Liver (tissue), 9 donors: ENCODE results near the gene TUBA8. TPM values are rescaled to one million over a fixed set of nuclear protein-coding genes. Genes with fewer than 3 reads are reported as not detected.

Experiments used
- DNase-seq: peaks from one replicate; pipeline ENCODE4 v3.0.0-alpha.2; 2017; ENCODE audit warnings: low spot score
- H3K27ac ChIP-seq, 2 donors: one replicate each; pipeline ENCODE4 v1.7.0; 2013; ENCODE audit warnings: inconsistent platforms in 2 of 2, low read length in 2 of 2, control low read depth in 1 of 2, low read depth in 1 of 2, mild to moderate bottlenecking in 1 of 2
- H3K27me3 ChIP-seq, 4 donors: one replicate each; pipeline versions ENCODE4 v1.6.1 to v1.7.0; 2013; ENCODE audit warnings: low read length in 3 of 4, inconsistent platforms in 1 of 4, mild to moderate bottlenecking in 1 of 4, moderate library complexity in 1 of 4; ENCODE audit not compliant: control insufficient read depth in 4 of 4, insufficient read depth in 4 of 4
- H3K36me3 ChIP-seq, 4 donors: one replicate each; pipeline versions ENCODE4 v1.6.1 to v1.7.0; 2013; ENCODE audit warnings: low read length in 3 of 4, mild to moderate bottlenecking in 3 of 4, low read depth in 1 of 4, moderate library complexity in 1 of 4; ENCODE audit not compliant: control insufficient read depth in 4 of 4, insufficient read depth in 3 of 4
- H3K4me1 ChIP-seq, 4 donors: one replicate each; pipeline versions ENCODE4 v1.6.1 to v1.7.0; 2013; ENCODE audit warnings: low read length in 3 of 4, mild to moderate bottlenecking in 3 of 4, moderate library complexity in 1 of 4; ENCODE audit not compliant: control insufficient read depth in 4 of 4, insufficient read depth in 4 of 4
- H3K4me3 ChIP-seq, 3 donors: one replicate each; pipeline versions ENCODE4 v1.6.1 to v1.7.0; 2013; ENCODE audit warnings: low read length in 3 of 3, control low read depth in 1 of 3, low read depth in 1 of 3, mild to moderate bottlenecking in 1 of 3
- H3K9ac ChIP-seq, 2 donors: one replicate each; pipeline ENCODE4 v1.7.0; 2013; ENCODE audit warnings: low read length in 2 of 2, mild to moderate bottlenecking in 2 of 2, moderate library complexity in 2 of 2, control low read depth in 1 of 2, low read depth in 1 of 2
- H3K9me3 ChIP-seq, 4 donors: one replicate each; pipeline versions ENCODE4 v1.6.1 to v1.7.0; 2013; ENCODE audit warnings: low read length in 3 of 4; ENCODE audit not compliant: control insufficient read depth in 4 of 4
- FOXA1 ChIP-seq: IDR thresholded peaks from 2 replicates; pipeline ENCODE4 v1.6.1; 2016; ENCODE audit warnings: antibody characterized with exemption
- FOXA2 ChIP-seq: IDR thresholded peaks from 2 replicates; pipeline ENCODE4 v1.6.1; 2016; ENCODE audit warnings: antibody characterized with exemption
- GABPA ChIP-seq, 2 donors: IDR thresholded peaks in 1 of 2; conservative IDR thresholded peaks in 1 of 2; 2 replicates each; pipeline ENCODE4 v1.6.1; 2016; ENCODE audit warnings: antibody characterized with exemption in 2 of 2, mild to moderate bottlenecking in 1 of 2, moderate library complexity in 1 of 2
- HNF4A ChIP-seq, 2 donors: conservative IDR thresholded peaks; 2 replicates each; pipeline ENCODE4 v1.6.1; 2016; ENCODE audit warnings: antibody characterized with exemption in 2 of 2, mild to moderate bottlenecking in 2 of 2
- HNF4G ChIP-seq: IDR thresholded peaks from 2 replicates; pipeline ENCODE4 v1.6.1; 2016; ENCODE audit warnings: antibody characterized with exemption
- JUND ChIP-seq, 2 donors: IDR thresholded peaks; 2 replicates each; pipeline ENCODE4 v1.6.1; 2016; ENCODE audit warnings: antibody characterized with exemption in 2 of 2
- NR2F2 ChIP-seq: IDR thresholded peaks from 2 replicates; pipeline ENCODE4 v1.6.1; 2016; ENCODE audit warnings: antibody characterized with exemption
- RAD21 ChIP-seq, 2 donors: IDR thresholded peaks; 2 replicates each; pipeline ENCODE4 v1.6.1; 2016; ENCODE audit warnings: antibody characterized with exemption in 2 of 2, mild to moderate bottlenecking in 2 of 2
- RXRA ChIP-seq, 2 donors: IDR thresholded peaks; 2 replicates each; pipeline ENCODE4 v1.6.1; 2017 to 2018; ENCODE audit warnings: antibody characterized with exemption in 2 of 2, mild to moderate bottlenecking in 1 of 2
- SP1 ChIP-seq: IDR thresholded peaks from 2 replicates; pipeline ENCODE4 v1.6.1; 2018; ENCODE audit warnings: antibody characterized with exemption, mild to moderate bottlenecking
- TAF1 ChIP-seq: conservative IDR thresholded peaks from 2 replicates; pipeline ENCODE4 v1.6.1; 2016; ENCODE audit warnings: antibody characterized with exemption, mild to moderate bottlenecking
- YY1 ChIP-seq: IDR thresholded peaks from 2 replicates; pipeline ENCODE4 v1.6.1; 2016; ENCODE audit warnings: antibody characterized with exemption, mild to moderate bottlenecking
- whole genome bisulfite sequencing: extraction: QIAGEN DNeasy Blood & Tissue Kit; methylation state at CpG from one replicate; pipeline ENCODE4 v1.1.7; 2013; 5-methylcytosine and 5-hydroxymethylcytosine counted together
- polyA plus RNA-seq, 2 donors: library from polyadenylated mRNA; stranded (reverse) in 1 of 2; unstranded in 1 of 2; fragments of 200-250 nt in 1 of 2; fragments of >200 nt in 1 of 2; fragmentation: Nextera tagmentation in 1 of 2; extraction: Ambion mirVana in 1 of 2; gene quantifications; one replicate each; pipeline versions ENCODE4 v1.2.1 to v1.2.3, GENCODE V29; 2013 to 2015
- total RNA-seq, 2 donors: library from RNA; depleted of rRNA; stranded (reverse); fragments of >200 nt; gene quantifications; one replicate each; pipeline ENCODE4 v1.2.3, GENCODE V29; 2014
- TF ChIP-seq, protein P1 (sequence below): IDR thresholded peaks from 2 replicates; pipeline ENCODE4 v1.6.1; 2016; ENCODE audit warnings: antibody characterized with exemption
- TF ChIP-seq, protein P2 (sequence below): IDR thresholded peaks from 2 replicates; pipeline ENCODE4 v1.6.1; 2016; ENCODE audit warnings: antibody characterized with exemption, mild to moderate bottlenecking
- TF ChIP-seq, protein P3 (sequence below): IDR thresholded peaks from 2 replicates; pipeline ENCODE4 v1.6.1; 2016; ENCODE audit warnings: antibody characterized with exemption
- TF ChIP-seq, protein P4 (sequence below): fragments of 150-350 bp; IDR thresholded peaks from 2 replicates; pipeline ENCODE4 v1.5.1; 2017; ENCODE audit warnings: improper control_type of control experiment, low read depth, low read length; ENCODE audit not compliant: missing input control
- TF ChIP-seq, protein P5 (sequence below): IDR thresholded peaks from 2 replicates; pipeline ENCODE4 v1.6.1; 2016; ENCODE audit warnings: antibody characterized with exemption
- donor health status: healthy.
- donor health status: healthy.
- donor health status: healthy.
- donor health status: healthy.
- donor health status: healthy.

The TUBA8 gene
- total and polyA plus RNA-seq, 4 donors, result 0.82 to 3.1 (median 1.9) TPM

DNA sequence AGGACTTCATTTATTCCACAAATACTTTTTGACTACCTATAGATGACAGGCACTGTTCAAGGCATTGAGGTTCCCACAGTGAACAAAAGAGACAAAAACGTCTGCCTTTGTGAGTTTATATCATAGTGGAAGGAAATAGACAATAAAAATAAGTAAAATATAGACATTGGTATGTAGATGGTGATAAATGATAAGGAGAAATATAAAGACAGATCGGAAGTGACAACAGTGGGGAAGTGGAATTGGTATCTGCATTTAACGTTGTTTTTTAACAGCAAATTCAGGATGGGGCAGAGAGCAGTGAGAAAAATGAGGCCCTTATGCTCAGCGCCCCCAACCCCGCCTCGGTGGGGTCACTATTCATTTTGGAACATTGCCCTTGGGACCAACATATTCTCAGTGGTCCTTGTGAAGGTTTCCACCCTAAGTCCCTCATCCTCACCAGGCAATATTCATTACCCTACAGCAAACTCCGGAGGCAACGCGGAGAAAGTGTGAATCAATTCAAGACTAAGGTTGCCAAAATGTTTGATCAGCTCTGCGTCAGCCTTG lies 33.4 kb upstream of the TUBA8 start:
- peak overlapping the region; percentile 75 to 87 for H3K27ac ChIP-seq
- H3K9ac ChIP-seq, result peak overlapping the region; percentile 93 to 97
- peaks cover 3 to 13% (median 9%) of the 10 kb centered on the region in 4 donors for H3K36me3 ChIP-seq
- TF ChIP-seq, protein P1, sequence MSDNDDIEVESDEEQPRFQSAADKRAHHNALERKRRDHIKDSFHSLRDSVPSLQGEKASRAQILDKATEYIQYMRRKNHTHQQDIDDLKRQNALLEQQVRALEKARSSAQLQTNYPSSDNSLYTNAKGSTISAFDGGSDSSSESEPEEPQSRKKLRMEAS, result no peak
- TF ChIP-seq GABPA (IDR thresholded peaks at IDR 0.05 in 1 of 2, conservative IDR thresholded peaks at IDR 0.05 in 1 of 2), result no peak
- no peak for TF ChIP-seq YY1
- TF ChIP-seq RAD21 (IDR thresholded peaks at IDR 0.05), result no peak
- TF ChIP-seq RXRA (IDR thresholded peaks at IDR 0.05), result no peak
- TF ChIP-seq, protein P2, sequence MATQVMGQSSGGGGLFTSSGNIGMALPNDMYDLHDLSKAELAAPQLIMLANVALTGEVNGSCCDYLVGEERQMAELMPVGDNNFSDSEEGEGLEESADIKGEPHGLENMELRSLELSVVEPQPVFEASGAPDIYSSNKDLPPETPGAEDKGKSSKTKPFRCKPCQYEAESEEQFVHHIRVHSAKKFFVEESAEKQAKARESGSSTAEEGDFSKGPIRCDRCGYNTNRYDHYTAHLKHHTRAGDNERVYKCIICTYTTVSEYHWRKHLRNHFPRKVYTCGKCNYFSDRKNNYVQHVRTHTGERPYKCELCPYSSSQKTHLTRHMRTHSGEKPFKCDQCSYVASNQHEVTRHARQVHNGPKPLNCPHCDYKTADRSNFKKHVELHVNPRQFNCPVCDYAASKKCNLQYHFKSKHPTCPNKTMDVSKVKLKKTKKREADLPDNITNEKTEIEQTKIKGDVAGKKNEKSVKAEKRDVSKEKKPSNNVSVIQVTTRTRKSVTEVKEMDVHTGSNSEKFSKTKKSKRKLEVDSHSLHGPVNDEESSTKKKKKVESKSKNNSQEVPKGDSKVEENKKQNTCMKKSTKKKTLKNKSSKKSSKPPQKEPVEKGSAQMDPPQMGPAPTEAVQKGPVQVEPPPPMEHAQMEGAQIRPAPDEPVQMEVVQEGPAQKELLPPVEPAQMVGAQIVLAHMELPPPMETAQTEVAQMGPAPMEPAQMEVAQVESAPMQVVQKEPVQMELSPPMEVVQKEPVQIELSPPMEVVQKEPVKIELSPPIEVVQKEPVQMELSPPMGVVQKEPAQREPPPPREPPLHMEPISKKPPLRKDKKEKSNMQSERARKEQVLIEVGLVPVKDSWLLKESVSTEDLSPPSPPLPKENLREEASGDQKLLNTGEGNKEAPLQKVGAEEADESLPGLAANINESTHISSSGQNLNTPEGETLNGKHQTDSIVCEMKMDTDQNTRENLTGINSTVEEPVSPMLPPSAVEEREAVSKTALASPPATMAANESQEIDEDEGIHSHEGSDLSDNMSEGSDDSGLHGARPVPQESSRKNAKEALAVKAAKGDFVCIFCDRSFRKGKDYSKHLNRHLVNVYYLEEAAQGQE, result no peak
- no peaks in the 10 kb centered on the region for H3K27me3 ChIP-seq
- H3K4me1 ChIP-seq, result peaks cover 4 to 26% (median 23%) of the 10 kb centered on the region in 4 donors
- peak overlapping the region; percentile 77 to 94 (median 88) for H3K4me3 ChIP-seq
- DNase-seq, result no peak
- no peaks in the 10 kb centered on the region for H3K9me3 ChIP-seq
- WGBS, result 4% methylated on average over 10 of the region's 10 CpGs

DNA sequence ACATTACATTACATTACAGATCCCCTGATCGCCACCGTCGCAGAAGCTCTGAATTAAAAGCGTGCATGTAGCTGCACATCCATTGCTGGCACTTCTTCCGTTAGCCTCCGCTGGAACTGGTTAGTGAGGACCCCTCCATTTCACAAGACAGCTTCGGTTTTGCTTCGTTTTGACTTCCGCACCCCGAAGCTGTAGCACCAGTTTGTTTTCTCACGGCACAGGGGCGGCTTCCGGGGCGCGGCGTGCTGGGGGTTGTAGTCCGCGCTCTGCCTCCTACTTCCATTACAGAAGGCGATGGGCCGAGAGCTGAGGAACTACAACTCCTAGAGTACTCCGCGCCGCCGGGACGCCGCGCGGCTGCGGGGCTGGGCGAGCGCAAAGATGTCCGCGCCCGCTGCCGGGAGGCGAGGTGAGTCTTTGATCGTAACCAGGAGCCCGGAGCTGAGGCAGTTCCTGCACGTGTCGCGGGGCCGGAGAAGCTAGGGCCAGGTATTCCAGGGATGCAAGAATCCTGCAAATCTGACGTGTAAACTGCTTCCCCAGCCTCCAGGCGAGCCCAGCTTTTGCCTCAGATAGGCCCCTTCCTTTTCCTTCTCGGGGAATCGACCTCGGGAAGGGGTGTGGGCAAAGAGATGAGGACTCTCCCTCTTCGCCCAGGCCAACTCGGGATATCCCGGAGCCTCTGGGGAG lies 32.8 kb upstream of the TUBA8 start, which contains the start of gene PEX26:
PEX26 (plus strand) TSS at position 352 of the 690 bp plus-strand sequence. CDS start 387 bp downstream, outside the sequence.
- under 1% methylated on average over 50 of the region's 50 CpGs for WGBS
- no peaks in the 10 kb centered on the region for H3K27me3 ChIP-seq
- peak within 1 kb of the TSS; percentile 75 to 87 for H3K27ac ChIP-seq
- peak within 1 kb of the TSS; percentile 97 for H3K9ac ChIP-seq
- H3K4me3 ChIP-seq, result peak within 1 kb of the TSS; percentile 77 to 94 (median 88)
- H3K36me3 ChIP-seq, result peaks cover 3 to 14% (median 11%) of the 10 kb centered on the region in 4 donors
- TF ChIP-seq, protein P3, sequence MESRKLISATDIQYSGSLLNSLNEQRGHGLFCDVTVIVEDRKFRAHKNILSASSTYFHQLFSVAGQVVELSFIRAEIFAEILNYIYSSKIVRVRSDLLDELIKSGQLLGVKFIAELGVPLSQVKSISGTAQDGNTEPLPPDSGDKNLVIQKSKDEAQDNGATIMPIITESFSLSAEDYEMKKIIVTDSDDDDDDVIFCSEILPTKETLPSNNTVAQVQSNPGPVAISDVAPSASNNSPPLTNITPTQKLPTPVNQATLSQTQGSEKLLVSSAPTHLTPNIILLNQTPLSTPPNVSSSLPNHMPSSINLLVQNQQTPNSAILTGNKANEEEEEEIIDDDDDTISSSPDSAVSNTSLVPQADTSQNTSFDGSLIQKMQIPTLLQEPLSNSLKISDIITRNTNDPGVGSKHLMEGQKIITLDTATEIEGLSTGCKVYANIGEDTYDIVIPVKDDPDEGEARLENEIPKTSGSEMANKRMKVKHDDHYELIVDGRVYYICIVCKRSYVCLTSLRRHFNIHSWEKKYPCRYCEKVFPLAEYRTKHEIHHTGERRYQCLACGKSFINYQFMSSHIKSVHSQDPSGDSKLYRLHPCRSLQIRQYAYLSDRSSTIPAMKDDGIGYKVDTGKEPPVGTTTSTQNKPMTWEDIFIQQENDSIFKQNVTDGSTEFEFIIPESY, result peak; percentile 55
- peak; percentile 97 for TF ChIP-seq YY1
- no peak for TF ChIP-seq JUND (IDR thresholded peaks at IDR 0.05)
- TF ChIP-seq RXRA (IDR thresholded peaks at IDR 0.05), result peak in 1 of 2 donors; percentile 9
- TF ChIP-seq GABPA (IDR thresholded peaks at IDR 0.05 in 1 of 2, conservative IDR thresholded peaks at IDR 0.05 in 1 of 2), result peak; percentile 75 to 92
- no peak for TF ChIP-seq FOXA1
- TF ChIP-seq TAF1, result peak; percentile 62
- peak; percentile 44 to 46 for TF ChIP-seq RAD21 (IDR thresholded peaks at IDR 0.05)
- TF ChIP-seq SP1, result peak; percentile 67
- TF ChIP-seq, protein P1, result no peak
- peak; percentile 34 to 43 for TF ChIP-seq HNF4A (conservative IDR thresholded peaks at IDR 0.05)
- peak; percentile 26 for TF ChIP-seq NR2F2
- no peak for TF ChIP-seq HNF4G
- TF ChIP-seq, protein P2, result peak; percentile 51
- TF ChIP-seq, protein P4, sequence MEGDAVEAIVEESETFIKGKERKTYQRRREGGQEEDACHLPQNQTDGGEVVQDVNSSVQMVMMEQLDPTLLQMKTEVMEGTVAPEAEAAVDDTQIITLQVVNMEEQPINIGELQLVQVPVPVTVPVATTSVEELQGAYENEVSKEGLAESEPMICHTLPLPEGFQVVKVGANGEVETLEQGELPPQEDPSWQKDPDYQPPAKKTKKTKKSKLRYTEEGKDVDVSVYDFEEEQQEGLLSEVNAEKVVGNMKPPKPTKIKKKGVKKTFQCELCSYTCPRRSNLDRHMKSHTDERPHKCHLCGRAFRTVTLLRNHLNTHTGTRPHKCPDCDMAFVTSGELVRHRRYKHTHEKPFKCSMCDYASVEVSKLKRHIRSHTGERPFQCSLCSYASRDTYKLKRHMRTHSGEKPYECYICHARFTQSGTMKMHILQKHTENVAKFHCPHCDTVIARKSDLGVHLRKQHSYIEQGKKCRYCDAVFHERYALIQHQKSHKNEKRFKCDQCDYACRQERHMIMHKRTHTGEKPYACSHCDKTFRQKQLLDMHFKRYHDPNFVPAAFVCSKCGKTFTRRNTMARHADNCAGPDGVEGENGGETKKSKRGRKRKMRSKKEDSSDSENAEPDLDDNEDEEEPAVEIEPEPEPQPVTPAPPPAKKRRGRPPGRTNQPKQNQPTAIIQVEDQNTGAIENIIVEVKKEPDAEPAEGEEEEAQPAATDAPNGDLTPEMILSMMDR, result no peak
- TF ChIP-seq, protein P5, sequence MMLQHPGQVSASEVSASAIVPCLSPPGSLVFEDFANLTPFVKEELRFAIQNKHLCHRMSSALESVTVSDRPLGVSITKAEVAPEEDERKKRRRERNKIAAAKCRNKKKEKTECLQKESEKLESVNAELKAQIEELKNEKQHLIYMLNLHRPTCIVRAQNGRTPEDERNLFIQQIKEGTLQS, result no peak
- TF ChIP-seq FOXA2, result no peak
- peaks cover 4 to 26% (median 23%) of the 10 kb centered on the region in 4 donors for H3K4me1 ChIP-seq
- no peaks in the 10 kb centered on the region for H3K9me3 ChIP-seq
- peak; percentile 91 for DNase-seq
